Loucy (cell line): ENCODE measurements around the gene RACGAP1.

Experiments
- EZH2phosphoT487 ChIP-seq: fragments of 200-600 bp; IDR thresholded peaks from 2 replicates; pipeline ENCODE4 v1.6.1; 2018; ENCODE audit warnings: antibody characterized with exemption, mild to moderate bottlenecking, moderate library complexity, borderline replicate concordance
- TF ChIP-seq, protein P1 (sequence below): fragments of 200-600 bp; sonication (generic); conservative IDR thresholded peaks from 2 replicates; pipeline ENCODE4 v1.5.1; 2014; ENCODE audit warnings: mild to moderate bottlenecking, antibody characterized with exemption, low read length

DNA sequence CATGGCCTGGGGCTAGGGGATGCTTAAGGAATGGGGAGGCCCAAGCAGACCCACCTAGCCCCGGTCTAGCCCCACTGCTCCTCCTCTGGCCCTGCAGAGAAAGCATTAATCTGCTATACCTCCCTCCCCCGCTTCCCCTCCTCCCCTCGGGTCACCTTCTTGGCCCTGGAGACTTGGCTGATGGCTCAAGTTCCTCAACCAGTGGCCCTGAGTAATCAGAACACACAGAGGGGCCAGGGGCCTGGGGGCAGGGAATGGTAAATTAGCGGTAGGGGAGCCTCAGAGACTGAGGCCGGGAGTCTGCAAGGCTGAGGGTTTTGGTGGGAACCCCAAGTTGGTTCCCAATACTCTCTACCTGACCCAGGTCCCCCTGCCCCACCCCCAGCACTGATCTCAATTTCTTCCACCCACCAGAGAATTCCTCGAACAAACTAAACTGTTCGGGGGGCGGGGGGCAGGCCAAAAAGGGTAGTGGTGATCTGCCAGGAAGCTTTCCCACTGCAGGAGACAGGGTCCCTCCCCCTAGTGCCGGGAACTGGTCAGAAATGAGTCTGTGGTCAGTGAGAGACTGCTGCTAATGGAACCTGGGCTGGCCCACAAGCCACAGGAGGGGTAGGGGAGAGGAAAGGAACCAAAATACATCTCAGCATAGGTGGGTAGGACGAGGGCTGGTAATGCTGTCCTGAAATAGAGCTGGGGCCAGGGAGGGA lies 47.1 kb upstream of the RACGAP1 start:
- TF ChIP-seq, protein P1, sequence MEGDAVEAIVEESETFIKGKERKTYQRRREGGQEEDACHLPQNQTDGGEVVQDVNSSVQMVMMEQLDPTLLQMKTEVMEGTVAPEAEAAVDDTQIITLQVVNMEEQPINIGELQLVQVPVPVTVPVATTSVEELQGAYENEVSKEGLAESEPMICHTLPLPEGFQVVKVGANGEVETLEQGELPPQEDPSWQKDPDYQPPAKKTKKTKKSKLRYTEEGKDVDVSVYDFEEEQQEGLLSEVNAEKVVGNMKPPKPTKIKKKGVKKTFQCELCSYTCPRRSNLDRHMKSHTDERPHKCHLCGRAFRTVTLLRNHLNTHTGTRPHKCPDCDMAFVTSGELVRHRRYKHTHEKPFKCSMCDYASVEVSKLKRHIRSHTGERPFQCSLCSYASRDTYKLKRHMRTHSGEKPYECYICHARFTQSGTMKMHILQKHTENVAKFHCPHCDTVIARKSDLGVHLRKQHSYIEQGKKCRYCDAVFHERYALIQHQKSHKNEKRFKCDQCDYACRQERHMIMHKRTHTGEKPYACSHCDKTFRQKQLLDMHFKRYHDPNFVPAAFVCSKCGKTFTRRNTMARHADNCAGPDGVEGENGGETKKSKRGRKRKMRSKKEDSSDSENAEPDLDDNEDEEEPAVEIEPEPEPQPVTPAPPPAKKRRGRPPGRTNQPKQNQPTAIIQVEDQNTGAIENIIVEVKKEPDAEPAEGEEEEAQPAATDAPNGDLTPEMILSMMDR, result no peak
- TF ChIP-seq EZH2phosphoT487, result no peak
